SK-N-MC (cell line): ENCODE results near the gene PLA2G15.

Source experiments
- EZH2 ChIP-seq: fragments of 200-600 bp; sonication (generic); IDR thresholded peaks from one replicate; pipeline ENCODE4 v1.6.1; 2017; ENCODE audit warnings: antibody characterized with exemption
- FOXP2 ChIP-seq: optimal IDR thresholded peaks from 2 replicates; pipeline ENCODE3; 2011; ENCODE audit warnings: mild to moderate bottlenecking, moderate library complexity; ENCODE audit not compliant: insufficient read depth; ENCODE audit errors: extremely low read length, control extremely low read depth
- POLR2AphosphoS5 ChIP-seq: IDR thresholded peaks from 2 replicates; pipeline ENCODE4 v1.6.1; 2012; ENCODE audit warnings: mild to moderate bottlenecking, low read depth, low read length, borderline replicate concordance

- TF ChIP-seq FOXP2: no peak
- no peak for TF ChIP-seq EZH2
- no peak for TF ChIP-seq POLR2AphosphoS5
Observed at GRCh38 chr16:68299571-68300453, 54.6 kb downstream of the PLA2G15 start.
